T-helper 1 cell treated with Interleukin-12 subunit alpha and Interleukin-12 subunit beta and Interleukin-4 antibody, amounts not matched to agents 30 μg/mL and 1 μg/mL, for 36 hours (primary cell): Measurements from ENCODE around the gene ALDH4A1.
A peak's percentile ranks its signal among the peaks of the same experiment; 100 is the strongest.

ENCODE experiments used
- H3K27ac Mint-ChIP-seq: one replicate; pipeline ENCODE4 v1.8.0; 2021; ENCODE audit warnings: mild to moderate bottlenecking, mixed read lengths
- H3K27me3 Mint-ChIP-seq: one replicate; pipeline ENCODE4 v1.8.0; 2021; ENCODE audit warnings: low read depth, mixed read lengths
- H3K36me3 Mint-ChIP-seq: one replicate; pipeline ENCODE4 v1.8.0; 2021; ENCODE audit warnings: low read depth, mixed read lengths
- H3K4me1 Mint-ChIP-seq: one replicate; pipeline ENCODE4 v1.8.0; 2021; ENCODE audit warnings: low read depth, mixed read lengths
- H3K4me3 Mint-ChIP-seq: one replicate; pipeline ENCODE4 v1.8.0; 2021; ENCODE audit warnings: mild to moderate bottlenecking, moderate library complexity, mixed read lengths
- H3K9me3 Mint-ChIP-seq: one replicate; pipeline ENCODE4 v1.8.0; 2021; ENCODE audit warnings: mixed read lengths

The ALDH4A1 gene, protein sequence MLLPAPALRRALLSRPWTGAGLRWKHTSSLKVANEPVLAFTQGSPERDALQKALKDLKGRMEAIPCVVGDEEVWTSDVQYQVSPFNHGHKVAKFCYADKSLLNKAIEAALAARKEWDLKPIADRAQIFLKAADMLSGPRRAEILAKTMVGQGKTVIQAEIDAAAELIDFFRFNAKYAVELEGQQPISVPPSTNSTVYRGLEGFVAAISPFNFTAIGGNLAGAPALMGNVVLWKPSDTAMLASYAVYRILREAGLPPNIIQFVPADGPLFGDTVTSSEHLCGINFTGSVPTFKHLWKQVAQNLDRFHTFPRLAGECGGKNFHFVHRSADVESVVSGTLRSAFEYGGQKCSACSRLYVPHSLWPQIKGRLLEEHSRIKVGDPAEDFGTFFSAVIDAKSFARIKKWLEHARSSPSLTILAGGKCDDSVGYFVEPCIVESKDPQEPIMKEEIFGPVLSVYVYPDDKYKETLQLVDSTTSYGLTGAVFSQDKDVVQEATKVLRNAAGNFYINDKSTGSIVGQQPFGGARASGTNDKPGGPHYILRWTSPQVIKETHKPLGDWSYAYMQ

DNA sequence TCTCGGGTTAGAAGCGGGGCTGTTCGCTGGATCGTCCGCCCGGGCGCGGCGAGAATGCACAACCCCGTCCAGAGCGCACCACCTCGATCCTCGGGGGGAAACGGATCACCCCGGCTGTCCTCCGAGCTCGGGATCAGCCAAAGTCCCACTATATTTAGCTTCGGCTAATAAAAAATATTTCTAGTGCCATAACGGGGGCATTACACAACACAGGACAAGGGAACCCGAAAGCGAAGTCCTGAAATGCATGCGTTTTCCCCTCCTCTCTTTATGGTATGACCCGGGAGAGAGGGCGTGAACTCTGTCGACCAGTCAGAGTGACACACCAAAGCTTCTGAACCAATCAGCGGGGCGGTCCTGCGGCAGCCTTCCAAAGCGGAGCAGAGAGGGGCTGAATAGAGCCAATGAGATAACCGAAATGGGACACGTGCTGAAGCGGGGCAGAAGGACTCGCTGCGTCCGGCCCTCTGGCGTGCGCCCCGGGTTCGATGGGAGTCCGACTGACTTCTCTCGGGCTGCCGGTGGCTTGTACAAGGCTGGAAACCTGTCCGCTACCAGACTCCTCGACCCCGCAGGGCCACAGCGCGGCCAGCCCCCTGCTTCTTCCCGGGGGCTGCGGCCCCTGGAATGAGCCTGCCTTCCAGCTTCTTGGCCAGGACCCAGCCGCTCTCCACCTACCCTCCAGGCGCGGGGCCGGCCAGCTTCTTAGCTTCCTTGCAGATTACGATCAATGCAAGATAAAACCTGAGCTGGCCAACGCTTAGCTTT is at the start of gene ALDH4A1:
Gene ALDH4A1, minus strand, starts transcription at position 33 of the 768 bp plus-strand sequence. Its CDS starts 32 bp downstream, at position 1.
- H3K27me3 Mint-ChIP-seq = peaks cover 5% of the 10 kb centered on the region
- peak within 1 kb of the TSS; percentile 96 for H3K4me3 Mint-ChIP-seq
- H3K27ac Mint-ChIP-seq = peak within 1 kb of the TSS; percentile 95
- peaks cover 33% of the 10 kb centered on the region for H3K4me1 Mint-ChIP-seq
- peaks cover 3% of the 10 kb centered on the region for H3K36me3 Mint-ChIP-seq
- no peaks in the 10 kb centered on the region for H3K9me3 Mint-ChIP-seq

DNA sequence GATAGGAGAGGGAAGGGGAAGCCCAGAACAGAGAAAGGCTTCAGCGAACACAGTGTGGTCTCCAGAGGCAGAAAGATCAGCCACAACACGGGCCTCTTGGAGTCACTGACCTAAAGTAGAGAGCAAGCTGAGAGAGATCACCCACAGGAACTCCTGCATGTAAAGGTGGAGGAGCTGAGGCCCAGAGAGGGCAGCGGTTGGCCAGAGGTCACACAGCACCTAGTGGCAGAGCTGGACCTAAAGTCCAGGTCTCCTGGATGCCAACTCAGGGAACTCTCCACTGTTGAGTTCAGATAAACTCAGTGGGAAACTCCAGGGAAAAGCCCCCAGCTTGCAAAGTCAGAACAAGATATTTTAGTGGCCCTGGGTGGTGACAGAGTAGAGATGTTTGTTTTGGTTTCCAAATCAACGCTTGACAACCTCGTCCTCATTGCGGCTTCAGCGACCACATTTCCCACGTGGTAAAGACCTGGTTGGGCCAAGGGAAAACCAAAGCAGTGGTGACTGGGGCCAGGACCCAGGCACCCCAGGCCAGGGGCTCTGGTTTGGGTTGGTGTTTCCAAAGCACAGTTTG is 49.5 kb upstream of the ALDH4A1 start:
- no peaks in the 10 kb centered on the region for H3K9me3 Mint-ChIP-seq
- H3K27me3 Mint-ChIP-seq = peaks cover 6% of the 10 kb centered on the region
- H3K4me3 Mint-ChIP-seq = peak overlapping the region; percentile 84
- H3K4me1 Mint-ChIP-seq = peaks cover 77% of the 10 kb centered on the region
- H3K36me3 Mint-ChIP-seq = peaks cover 14% of the 10 kb centered on the region
- H3K27ac Mint-ChIP-seq = peak overlapping the region; percentile 99

DNA sequence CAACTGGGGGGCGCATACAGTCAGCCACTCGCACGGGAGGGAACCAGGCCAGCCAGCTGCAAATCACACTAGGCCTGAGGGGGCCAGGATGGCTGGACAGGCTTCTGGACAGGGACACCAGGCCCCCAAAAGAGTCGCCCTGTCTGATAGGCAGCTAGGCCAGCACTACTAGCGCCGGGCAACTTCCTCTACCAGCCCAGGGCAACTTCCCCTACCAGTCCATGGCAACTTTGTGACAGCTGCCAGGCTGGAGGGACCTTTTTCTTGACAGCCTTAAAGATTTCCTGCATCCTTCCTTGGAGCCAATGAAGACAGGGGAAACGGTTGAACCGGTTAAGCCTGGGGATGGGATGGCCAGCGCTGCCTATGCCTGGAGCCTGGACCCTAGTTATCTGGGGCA is 49.1 kb upstream of the ALDH4A1 start:
- H3K27me3 Mint-ChIP-seq = peaks cover 6% of the 10 kb centered on the region
- no peaks in the 10 kb centered on the region for H3K9me3 Mint-ChIP-seq

DNA sequence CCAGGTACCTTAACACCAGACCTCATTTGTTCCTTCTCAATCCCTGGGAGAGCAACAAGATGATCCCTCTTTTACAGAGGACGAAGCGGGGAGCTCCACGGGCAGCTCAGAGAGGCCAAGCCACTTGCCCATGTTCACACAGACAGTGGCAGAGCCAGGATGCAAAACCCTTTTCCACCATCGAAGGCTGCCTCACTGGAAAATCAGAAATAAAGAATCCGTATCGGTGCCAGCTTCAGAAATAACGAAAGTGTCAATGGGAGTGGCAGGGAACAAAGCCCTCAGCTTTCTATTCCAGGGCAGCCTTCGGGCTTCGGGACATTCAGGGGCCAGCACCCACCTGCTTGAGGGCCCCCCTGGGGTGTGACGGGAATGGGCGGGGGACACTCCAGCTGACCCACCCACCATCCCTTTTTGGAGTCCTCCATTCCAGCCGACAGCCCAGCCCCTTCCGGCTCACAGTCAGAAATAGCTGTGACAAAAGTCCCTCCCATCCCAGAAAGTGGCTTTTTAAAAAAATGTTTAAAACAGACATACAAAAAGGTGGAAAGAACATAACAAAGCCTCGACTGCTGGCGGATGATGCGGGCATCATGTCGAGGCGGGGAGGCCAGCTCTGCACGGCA is 48.2 kb upstream of the ALDH4A1 start:
- peaks cover 83% of the 10 kb centered on the region for H3K4me1 Mint-ChIP-seq
- H3K27me3 Mint-ChIP-seq = peaks cover 6% of the 10 kb centered on the region
- peaks cover 14% of the 10 kb centered on the region for H3K36me3 Mint-ChIP-seq
- H3K4me3 Mint-ChIP-seq = peak overlapping the region; percentile 84
- H3K9me3 Mint-ChIP-seq = no peaks in the 10 kb centered on the region
- peak overlapping the region; percentile 99 for H3K27ac Mint-ChIP-seq

More for the DNA sequence above, 49.1 kb upstream of the ALDH4A1 start:
- Mint-ChIP-seq H3K27ac (peak overlapping the region; percentile 99), H3K4me1 (peaks cover 78% of the 10 kb centered on the region), H3K4me3 (peak overlapping the region; percentile 84), H3K36me3 (peaks cover 14% of the 10 kb centered on the region)

DNA sequence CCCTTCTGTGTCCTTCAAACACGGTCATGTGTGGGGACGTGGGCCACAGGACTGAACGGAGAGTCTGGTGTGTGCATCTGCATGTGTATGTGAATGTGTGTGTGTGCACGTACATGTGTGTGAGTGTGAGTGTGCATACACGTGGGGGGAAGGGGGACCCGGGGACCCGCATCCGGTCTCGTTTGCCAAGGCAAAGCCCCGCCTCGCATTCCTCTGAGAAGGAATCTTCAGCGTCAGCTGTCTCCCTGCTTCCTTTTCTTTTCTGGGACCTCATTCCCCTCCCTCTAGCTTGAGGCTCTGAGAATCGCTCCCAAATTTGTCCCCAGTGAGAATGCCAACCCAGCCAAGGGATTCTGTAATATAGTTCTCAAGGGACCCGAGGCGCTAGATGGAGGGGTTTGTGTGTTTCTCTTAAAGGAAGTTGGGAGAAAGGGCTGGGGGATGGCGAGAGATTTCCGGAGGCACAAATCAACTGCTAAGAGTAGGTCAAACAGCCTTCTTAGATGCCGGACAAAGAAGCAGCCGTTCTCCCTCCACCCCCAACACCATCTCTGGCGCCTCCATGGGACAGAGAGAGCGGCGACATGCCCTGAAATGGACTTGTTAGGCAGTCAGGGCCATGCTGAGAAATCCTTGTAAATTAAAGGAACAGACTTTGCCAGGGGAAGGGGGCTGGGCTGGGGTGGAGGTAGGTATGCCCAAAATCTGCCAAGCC is 47.5 kb upstream of the ALDH4A1 start:
- H3K9me3 Mint-ChIP-seq = no peaks in the 10 kb centered on the region
- H3K27me3 Mint-ChIP-seq = peaks cover 2% of the 10 kb centered on the region
- peak overlapping the region; percentile 99 for H3K27ac Mint-ChIP-seq
- H3K4me3 Mint-ChIP-seq = peak overlapping the region; percentile 84
- H3K36me3 Mint-ChIP-seq = peaks cover 10% of the 10 kb centered on the region
- H3K4me1 Mint-ChIP-seq = peaks cover 84% of the 10 kb centered on the region

DNA sequence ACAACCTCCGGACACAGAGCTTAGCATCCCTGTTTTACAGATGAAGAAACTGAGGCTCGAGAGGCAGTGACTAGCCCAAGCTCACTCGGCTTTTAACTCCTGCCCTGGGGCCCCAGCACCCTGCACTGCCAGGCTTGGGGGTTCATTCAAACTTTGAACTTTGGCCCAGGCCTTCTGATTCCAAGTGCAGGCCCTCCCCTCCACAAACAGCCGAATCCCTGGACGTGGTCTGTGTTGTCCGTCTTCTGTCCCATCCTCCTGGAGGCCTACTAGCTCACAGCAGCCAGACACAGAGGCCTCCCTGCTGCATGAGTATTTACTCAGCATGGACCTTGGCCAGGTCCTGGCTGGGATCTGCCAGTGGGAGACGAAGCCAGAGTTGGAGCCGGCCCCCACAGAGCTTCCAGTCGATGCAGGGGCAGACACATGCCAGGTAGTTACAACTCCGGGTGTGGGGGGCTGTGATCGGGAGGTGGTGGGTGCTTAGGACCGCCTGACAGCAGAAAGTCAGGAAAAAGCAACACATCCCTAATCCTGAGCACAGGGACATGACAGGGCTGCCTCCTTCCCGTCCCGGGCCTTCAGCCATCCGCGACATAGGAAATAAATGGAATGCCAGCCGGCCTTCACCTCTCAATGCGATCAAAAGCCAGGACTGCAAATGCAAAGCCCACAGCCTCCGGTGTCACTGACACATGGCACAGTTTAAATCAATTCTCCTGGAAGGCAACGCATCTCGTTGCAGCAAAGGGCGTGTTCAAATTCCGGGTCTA is 46.7 kb upstream of the ALDH4A1 start:
- Mint-ChIP-seq H3K27me3 (no peaks in the 10 kb centered on the region), H3K27ac (peak overlapping the region; percentile 99), H3K9me3 (no peaks in the 10 kb centered on the region), H3K36me3 (peaks cover 9% of the 10 kb centered on the region), H3K4me1 (peaks cover 81% of the 10 kb centered on the region), H3K4me3 (peak overlapping the region; percentile 84)

DNA sequence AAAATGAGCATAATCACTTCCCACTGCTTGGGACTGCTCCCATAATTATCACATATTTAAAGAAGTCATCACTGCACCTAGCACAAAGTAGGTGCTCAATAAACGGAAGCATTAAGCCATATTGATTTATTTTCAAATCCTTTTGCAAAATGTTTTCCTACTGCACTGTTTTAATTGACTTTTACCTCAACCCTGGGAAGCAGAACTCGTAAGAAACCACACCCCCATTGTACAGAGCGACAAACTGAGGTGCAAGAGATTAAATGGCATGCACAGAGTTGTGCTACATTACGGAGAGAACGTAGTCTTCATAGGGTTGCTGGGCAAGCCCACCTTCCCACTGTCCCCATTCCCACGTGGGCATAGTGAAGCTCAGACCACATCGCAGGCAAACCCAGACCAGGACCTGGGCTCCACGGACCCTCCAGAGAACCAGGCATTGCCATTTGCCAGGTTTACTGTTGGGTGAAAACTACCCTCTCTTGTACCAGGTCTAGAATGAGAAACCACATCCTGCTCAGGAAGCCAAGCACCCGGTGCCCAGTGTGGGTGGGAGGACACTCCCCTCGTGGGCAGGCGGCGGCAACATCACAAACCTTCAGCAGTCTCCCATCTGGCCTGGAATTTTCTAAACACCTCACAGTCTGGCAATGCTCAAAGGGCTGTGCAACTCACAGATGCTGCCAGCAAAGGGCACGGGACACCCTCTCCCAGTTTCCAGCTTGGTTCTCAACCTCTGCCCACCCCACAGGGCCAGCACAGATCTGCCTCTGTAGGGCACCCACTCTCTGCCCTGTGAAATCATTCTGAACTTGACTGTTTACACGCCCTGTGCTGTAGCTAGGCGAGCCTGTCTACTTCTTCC is 45.9 kb upstream of the ALDH4A1 start:
- Mint-ChIP-seq H3K4me1 (peaks cover 75% of the 10 kb centered on the region), H3K9me3 (no peaks in the 10 kb centered on the region), H3K4me3 (peak overlapping the region; percentile 56), H3K27ac (peak overlapping the region; percentile 36), H3K36me3 (peaks cover 9% of the 10 kb centered on the region), H3K27me3 (no peaks in the 10 kb centered on the region)

DNA sequence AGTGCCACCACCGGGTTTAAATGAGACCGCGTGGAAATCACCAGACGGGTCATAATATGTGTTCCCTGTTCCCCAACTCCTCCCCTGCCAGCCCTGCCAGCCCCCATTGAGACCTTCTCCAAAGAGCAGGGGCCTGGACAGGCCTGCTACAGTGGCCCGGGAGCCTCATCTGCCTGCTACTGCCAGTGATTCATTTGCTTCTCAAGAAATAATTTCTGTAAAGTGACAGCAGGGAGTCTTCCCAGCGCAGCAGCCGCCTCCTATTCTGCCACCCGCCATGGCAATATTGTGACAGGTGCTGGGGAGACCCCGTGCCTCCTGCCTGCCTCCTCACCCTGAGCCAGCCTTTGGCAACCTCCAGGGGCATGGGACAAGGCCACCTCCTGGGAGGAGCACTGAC is 45.2 kb upstream of the ALDH4A1 start:
- H3K27ac Mint-ChIP-seq = no peak overlapping the region
- H3K4me3 Mint-ChIP-seq = no peak overlapping the region
- H3K9me3 Mint-ChIP-seq = no peaks in the 10 kb centered on the region
- no peaks in the 10 kb centered on the region for H3K27me3 Mint-ChIP-seq
- H3K4me1 Mint-ChIP-seq = peaks cover 69% of the 10 kb centered on the region
- peaks cover 7% of the 10 kb centered on the region for H3K36me3 Mint-ChIP-seq

DNA sequence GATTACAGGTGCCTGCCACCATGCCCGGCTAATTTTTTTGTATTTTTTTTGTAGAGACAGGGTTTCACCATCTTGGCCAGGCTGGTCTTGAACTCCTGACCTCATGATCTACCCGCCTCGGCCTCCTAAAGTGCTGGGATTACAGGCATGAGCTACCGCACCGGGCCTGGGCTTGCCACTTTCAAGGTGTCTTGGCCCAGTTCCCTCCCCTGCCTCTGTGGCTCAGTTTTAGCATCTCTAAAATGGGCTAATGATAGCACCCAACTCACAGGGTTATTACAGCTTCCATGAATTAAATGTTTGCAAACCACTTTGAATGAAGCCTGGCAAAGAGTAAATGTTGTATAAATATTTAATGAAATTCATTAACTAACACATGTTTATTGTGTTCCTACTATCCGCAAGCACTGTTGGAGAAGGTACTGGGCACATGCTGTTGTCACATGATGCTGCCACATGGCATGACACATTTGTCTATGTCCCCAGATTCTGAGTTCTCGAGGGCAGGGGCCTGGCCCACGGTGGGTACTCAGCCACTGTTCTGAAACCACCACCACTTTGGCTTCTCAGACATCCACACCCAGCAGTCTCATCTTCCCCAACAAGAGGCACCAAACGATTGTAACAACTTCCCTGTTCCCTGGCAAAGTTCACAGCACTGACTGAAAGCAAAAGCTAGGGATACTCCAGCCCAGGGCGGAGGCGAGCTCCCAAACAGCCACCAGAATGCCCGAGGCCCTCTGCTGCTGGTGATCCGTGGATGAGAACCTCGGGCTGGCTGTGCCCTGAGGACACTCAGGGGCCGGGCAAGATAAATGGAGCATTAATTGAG is 44.4 kb upstream of the ALDH4A1 start:
- Mint-ChIP-seq H3K27me3 (no peaks in the 10 kb centered on the region), H3K36me3 (peaks cover 5% of the 10 kb centered on the region), H3K9me3 (no peaks in the 10 kb centered on the region), H3K4me3 (no peak overlapping the region), H3K4me1 (peaks cover 61% of the 10 kb centered on the region), H3K27ac (no peak overlapping the region)

DNA sequence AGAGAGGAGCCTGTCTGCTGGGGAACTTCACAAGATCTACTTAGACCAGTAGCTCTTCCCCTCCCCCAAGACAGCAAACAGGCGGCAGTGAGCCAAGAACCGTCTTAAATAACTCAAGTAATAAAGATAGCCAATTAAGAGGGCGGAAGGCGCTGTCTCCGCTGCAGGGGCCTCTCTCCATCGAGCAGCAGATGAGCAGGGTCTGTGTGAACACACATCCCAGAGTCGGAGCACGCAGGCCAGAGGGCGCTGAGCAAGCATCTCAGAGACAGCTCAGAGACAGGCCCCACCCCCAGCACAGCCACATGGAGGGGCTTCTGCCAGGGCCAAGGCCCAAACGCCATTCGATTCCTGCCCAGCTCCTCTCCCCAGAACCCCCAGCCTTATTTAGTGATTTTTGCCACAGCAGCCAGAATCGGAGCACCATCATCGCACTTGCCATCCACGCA is 43.1 kb upstream of the ALDH4A1 start:
- H3K4me1 Mint-ChIP-seq = peaks cover 53% of the 10 kb centered on the region
- peak overlapping the region; percentile 7 for H3K27ac Mint-ChIP-seq
- no peak overlapping the region for H3K4me3 Mint-ChIP-seq
- no peaks in the 10 kb centered on the region for H3K9me3 Mint-ChIP-seq
- H3K27me3 Mint-ChIP-seq = no peaks in the 10 kb centered on the region
- peaks cover 5% of the 10 kb centered on the region for H3K36me3 Mint-ChIP-seq

DNA sequence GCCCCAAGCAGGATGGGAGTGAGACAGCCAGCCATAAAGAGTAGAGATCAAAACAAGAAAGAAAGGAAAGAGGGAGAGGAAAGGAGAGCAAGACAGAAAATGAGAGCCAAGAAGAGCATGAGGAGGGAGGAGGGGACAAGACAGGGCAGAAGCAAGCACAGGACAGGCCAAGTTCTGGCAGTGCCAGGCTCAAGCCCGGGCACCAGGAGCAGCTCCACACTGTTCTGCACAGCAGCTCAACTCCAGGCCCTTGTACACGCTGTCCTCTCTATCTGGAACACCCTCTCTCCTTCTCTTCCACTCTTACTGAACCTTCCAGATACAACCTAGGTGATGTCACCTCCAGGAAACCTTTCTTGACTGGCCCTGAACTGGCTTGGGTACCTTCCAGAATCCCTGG is 42.5 kb upstream of the ALDH4A1 start:
- peaks cover 5% of the 10 kb centered on the region for H3K36me3 Mint-ChIP-seq
- no peak overlapping the region for H3K4me3 Mint-ChIP-seq
- no peaks in the 10 kb centered on the region for H3K9me3 Mint-ChIP-seq
- peak overlapping the region; percentile 38 for H3K27ac Mint-ChIP-seq
- peaks cover 49% of the 10 kb centered on the region for H3K4me1 Mint-ChIP-seq
- H3K27me3 Mint-ChIP-seq = no peaks in the 10 kb centered on the region
